Lower lobe of right lung (tissue), 2 donors: ENCODE data around the gene ANKRD17. TPM values are rescaled to one million over a fixed set of nuclear protein-coding genes. Genes with fewer than 3 reads are reported as not detected.
A peak's percentile ranks its signal among the peaks of the same experiment; 100 is the strongest.

Experiments used
- ATAC-seq, 2 donors: fragments of 200-7000 bp; cut with Tn5 transposase; one replicate each; pipeline ENCODE4 v1.9.1; 2020 to 2022; ENCODE audit warnings: mild to moderate bottlenecking in 2 of 2, moderate library complexity in 2 of 2
- DNase-seq: peaks from one replicate; pipeline ENCODE4 v3.0.0-alpha.2; 2020
- H3K27ac ChIP-seq: fragments of 200-600 bp; one replicate; pipeline ENCODE4 v1.8.0; 2022
- H3K27me3 ChIP-seq: fragments of 200-600 bp; one replicate; pipeline ENCODE4 v1.8.0; 2022; ENCODE audit warnings: low read depth
- H3K36me3 ChIP-seq: fragments of 200-600 bp; one replicate; pipeline ENCODE4 v1.8.0; 2022; ENCODE audit warnings: mild to moderate bottlenecking
- H3K4me1 ChIP-seq: fragments of 200-600 bp; one replicate; pipeline ENCODE4 v1.8.0; 2022
- H3K4me3 ChIP-seq: fragments of 200-600 bp; one replicate; pipeline ENCODE4 v1.8.0; 2022; ENCODE audit warnings: mild to moderate bottlenecking
- H3K9me3 ChIP-seq: fragments of 200-600 bp; one replicate; pipeline ENCODE4 v1.8.0; 2022
- CTCF ChIP-seq: fragments of 200-600 bp; IDR thresholded peaks from one replicate; pipeline ENCODE4 v1.8.0; 2022; ENCODE audit warnings: antibody characterized with exemption, mild to moderate bottlenecking
- intact Hi-C: fragments of 100-400 bp; cut with DNase I; formaldehyde crosslinking; loops from one replicate; pipeline ENCODE4 v1.11.0; 2022
- total RNA-seq: library from RNA; stranded (reverse); fragmentation: NEBNext Ultra II Directional; extraction: Animal tissue kit (Norgen Biotek cat#: 25700); gene quantifications from one replicate; pipeline ENCODE4 v1.2.1, GENCODE V29; 2021
- donor health status: DM: no; HTN: yes; CAD: no; lungs with severe emphysema.

The ANKRD17 gene
- total RNA-seq, 1 donor from 2014 or later, result 57.4 TPM

- TF ChIP-seq CTCF, result no peak
Observed at GRCh38 chr4:73092868-73093267, 165.7 kb downstream of the ANKRD17 start.

GRCh38 chr4:73090738-73091137, 167.9 kb downstream of the ANKRD17 start:
- DNase-seq, result no peak
- no peak for TF ChIP-seq CTCF
- peaks cover 57% of the 10 kb centered on the region for H3K36me3 ChIP-seq
- intact Hi-C loops, result no loop called here
- H3K27me3 ChIP-seq, result no peaks in the 10 kb centered on the region
- H3K9me3 ChIP-seq, result no peaks in the 10 kb centered on the region
- no peak overlapping the region for H3K27ac ChIP-seq
- H3K4me3 ChIP-seq, result no peak overlapping the region
- H3K4me1 ChIP-seq, result peaks cover 18% of the 10 kb centered on the region
- no peak for ATAC-seq

More at GRCh38 chr4:73092868-73093267, 165.7 kb downstream of the ANKRD17 start:
- Histone ChIP-seq H3K27me3 (no peaks in the 10 kb centered on the region), H3K27ac (no peak overlapping the region), H3K36me3 (peaks cover 77% of the 10 kb centered on the region), H3K9me3 (no peaks in the 10 kb centered on the region), H3K4me1 (peaks cover 6% of the 10 kb centered on the region), H3K4me3 (no peak overlapping the region)
- DNase-seq, result no peak
- ATAC-seq, result no peak
- intact Hi-C loops, result no loop called here

GRCh38 chr4:73087871-73088270, 170.7 kb downstream of the ANKRD17 start:
- Histone ChIP-seq H3K27ac (no peak overlapping the region), H3K9me3 (no peaks in the 10 kb centered on the region), H3K27me3 (no peaks in the 10 kb centered on the region), H3K4me3 (no peak overlapping the region), H3K36me3 (peaks cover 53% of the 10 kb centered on the region), H3K4me1 (peaks cover 18% of the 10 kb centered on the region)
- intact Hi-C loops, result no loop called here
- ATAC-seq, result no peak
- no peak for TF ChIP-seq CTCF
- DNase-seq, result no peak

GRCh38 chr4:73086095-73086868, 172.3 kb downstream of the ANKRD17 start:
- TF ChIP-seq CTCF, result no peak
- H3K4me1 ChIP-seq, result peaks cover 18% of the 10 kb centered on the region
- no peaks in the 10 kb centered on the region for H3K9me3 ChIP-seq
- intact Hi-C loops, result no loop called here
- peak overlapping the region; percentile 22 for H3K4me3 ChIP-seq
- DNase-seq (no peak), ATAC-seq (no peak)
- peak overlapping the region; percentile 22 for H3K27ac ChIP-seq
- H3K36me3 ChIP-seq, result peaks cover 51% of the 10 kb centered on the region
- H3K27me3 ChIP-seq, result no peaks in the 10 kb centered on the region

GRCh38 chr4:73080789-73081188, 177.8 kb downstream of the ANKRD17 start:
- Histone ChIP-seq H3K4me3 (no peak overlapping the region), H3K27me3 (no peaks in the 10 kb centered on the region), H3K36me3 (peaks cover 84% of the 10 kb centered on the region), H3K9me3 (no peaks in the 10 kb centered on the region), H3K4me1 (peaks cover under 1% of the 10 kb centered on the region), H3K27ac (no peak overlapping the region)
- no peak for TF ChIP-seq CTCF
- ATAC-seq (no peak), DNase-seq (no peak)
- intact Hi-C loops, result no loop called here
